Measurements from ENCODE around the gene HMG20B.
"Not testable (repeated sequence)": the region's sequence is repeated elsewhere in the genome, so short reads cannot be mapped to it uniquely, and the experiment has no call there.

The HMG20B gene

DNA sequence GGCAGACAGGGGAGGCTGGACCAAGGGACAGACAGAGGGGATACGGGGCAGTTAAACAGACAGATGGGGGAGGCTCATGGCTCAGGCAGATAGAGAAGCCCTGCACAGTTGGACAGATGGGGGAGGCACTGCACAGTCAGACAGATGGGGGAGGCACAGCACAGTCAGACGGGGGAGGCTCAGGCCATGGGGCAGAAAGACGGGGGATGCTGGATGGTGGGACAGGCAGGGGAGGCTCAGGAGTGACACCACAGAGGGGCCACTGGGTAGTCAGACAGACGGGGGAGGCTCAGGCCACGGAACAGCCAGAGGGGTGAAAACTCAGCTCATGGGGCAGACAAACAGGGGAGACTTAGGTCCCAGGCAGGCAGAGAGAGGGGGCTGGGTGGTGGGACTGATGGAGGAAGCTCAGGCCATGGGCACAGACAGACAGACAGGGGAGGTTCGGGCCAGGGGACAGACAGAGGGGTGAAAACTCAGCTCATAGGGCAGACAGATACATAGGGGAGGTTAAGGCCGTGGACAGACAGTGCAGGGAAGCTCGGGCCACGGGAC, 16.2 kb upstream of the HMG20B start:
- ATAC-seq, result no peak
- TF ChIP-seq, protein P1, sequence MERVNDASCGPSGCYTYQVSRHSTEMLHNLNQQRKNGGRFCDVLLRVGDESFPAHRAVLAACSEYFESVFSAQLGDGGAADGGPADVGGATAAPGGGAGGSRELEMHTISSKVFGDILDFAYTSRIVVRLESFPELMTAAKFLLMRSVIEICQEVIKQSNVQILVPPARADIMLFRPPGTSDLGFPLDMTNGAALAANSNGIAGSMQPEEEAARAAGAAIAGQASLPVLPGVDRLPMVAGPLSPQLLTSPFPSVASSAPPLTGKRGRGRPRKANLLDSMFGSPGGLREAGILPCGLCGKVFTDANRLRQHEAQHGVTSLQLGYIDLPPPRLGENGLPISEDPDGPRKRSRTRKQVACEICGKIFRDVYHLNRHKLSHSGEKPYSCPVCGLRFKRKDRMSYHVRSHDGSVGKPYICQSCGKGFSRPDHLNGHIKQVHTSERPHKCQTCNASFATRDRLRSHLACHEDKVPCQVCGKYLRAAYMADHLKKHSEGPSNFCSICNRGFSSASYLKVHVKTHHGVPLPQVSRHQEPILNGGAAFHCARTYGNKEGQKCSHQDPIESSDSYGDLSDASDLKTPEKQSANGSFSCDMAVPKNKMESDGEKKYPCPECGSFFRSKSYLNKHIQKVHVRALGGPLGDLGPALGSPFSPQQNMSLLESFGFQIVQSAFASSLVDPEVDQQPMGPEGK (CRISPR knock-in tag; IDR thresholded peaks at IDR 0.05; ENCODE audit: borderline replicate concordance), result no peak
- TF ChIP-seq TCF4 (CRISPR knock-in tag; IDR thresholded peaks at IDR 0.05; ENCODE audit: borderline replicate concordance), result no peak
- TF ChIP-seq TOX (CRISPR knock-in tag; IDR thresholded peaks at IDR 0.05; ENCODE audit: borderline replicate concordance), result no peak

DNA sequence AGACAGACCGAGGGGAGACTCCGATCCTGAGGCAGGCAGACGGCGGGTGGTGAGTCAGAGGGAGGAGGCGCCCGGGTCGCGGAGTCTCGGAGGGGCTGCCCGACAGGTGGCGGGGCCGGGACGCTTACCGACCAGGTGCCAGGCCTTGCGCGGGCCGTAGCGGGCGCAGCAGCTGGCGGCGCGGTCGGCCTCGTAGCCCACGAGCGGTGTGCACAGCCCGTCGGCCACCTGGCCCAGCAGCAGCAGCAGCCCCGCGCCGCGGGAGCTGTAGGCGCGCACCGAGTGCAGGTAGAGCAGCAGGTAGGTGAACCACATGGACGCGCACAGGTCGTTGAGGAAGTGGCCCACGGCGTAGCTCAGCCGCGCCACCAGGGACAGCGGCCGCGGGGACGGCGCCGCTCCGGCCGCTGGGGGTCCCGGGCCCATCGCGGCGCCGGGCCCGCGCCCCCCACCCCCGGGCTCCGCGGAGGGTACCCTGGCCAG, 15.7 kb upstream of the HMG20B start:
- ATAC-seq, result peak; percentile 4; the same call in 2 of the 3 replicates
- TF ChIP-seq ZC3H10 (CRISPR knock-in tag; IDR thresholded peaks at IDR 0.05), result no peak
- TF ChIP-seq ZFP30 (CRISPR knock-in tag; IDR thresholded peaks at IDR 0.05), result no peak
- TF ChIP-seq, protein P2, sequence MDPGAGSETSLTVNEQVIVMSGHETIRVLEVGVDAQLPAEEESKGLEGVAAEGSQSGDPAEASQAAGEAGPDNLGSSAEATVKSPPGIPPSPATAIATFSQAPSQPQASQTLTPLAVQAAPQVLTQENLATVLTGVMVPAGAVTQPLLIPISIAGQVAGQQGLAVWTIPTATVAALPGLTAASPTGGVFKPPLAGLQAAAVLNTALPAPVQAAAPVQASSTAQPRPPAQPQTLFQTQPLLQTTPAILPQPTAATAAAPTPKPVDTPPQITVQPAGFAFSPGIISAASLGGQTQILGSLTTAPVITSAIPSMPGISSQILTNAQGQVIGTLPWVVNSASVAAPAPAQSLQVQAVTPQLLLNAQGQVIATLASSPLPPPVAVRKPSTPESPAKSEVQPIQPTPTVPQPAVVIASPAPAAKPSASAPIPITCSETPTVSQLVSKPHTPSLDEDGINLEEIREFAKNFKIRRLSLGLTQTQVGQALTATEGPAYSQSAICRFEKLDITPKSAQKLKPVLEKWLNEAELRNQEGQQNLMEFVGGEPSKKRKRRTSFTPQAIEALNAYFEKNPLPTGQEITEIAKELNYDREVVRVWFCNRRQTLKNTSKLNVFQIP (CRISPR knock-in tag; IDR thresholded peaks at IDR 0.05; ENCODE audit: borderline replicate concordance, low read depth), result no peak
- TF ChIP-seq, protein P3, sequence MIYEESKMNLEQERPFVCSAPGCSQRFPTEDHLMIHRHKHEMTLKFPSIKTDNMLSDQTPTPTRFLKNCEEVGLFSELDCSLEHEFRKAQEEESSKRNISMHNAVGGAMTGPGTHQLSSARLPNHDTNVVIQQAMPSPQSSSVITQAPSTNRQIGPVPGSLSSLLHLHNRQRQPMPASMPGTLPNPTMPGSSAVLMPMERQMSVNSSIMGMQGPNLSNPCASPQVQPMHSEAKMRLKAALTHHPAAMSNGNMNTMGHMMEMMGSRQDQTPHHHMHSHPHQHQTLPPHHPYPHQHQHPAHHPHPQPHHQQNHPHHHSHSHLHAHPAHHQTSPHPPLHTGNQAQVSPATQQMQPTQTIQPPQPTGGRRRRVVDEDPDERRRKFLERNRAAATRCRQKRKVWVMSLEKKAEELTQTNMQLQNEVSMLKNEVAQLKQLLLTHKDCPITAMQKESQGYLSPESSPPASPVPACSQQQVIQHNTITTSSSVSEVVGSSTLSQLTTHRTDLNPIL (CRISPR knock-in tag; IDR thresholded peaks at IDR 0.05; ENCODE audit: low read depth), result no peak
- TF ChIP-seq ISL1 (CRISPR knock-in tag; IDR thresholded peaks at IDR 0.05), result no peak
- TF ChIP-seq GLIS3 (CRISPR knock-in tag; IDR thresholded peaks at IDR 0.05), result no peak
- TF ChIP-seq ZFP3 (CRISPR knock-in tag; IDR thresholded peaks at IDR 0.05), result no peak
- TF ChIP-seq ZNF8 (CRISPR knock-in tag; IDR thresholded peaks at IDR 0.05), result no peak

DNA sequence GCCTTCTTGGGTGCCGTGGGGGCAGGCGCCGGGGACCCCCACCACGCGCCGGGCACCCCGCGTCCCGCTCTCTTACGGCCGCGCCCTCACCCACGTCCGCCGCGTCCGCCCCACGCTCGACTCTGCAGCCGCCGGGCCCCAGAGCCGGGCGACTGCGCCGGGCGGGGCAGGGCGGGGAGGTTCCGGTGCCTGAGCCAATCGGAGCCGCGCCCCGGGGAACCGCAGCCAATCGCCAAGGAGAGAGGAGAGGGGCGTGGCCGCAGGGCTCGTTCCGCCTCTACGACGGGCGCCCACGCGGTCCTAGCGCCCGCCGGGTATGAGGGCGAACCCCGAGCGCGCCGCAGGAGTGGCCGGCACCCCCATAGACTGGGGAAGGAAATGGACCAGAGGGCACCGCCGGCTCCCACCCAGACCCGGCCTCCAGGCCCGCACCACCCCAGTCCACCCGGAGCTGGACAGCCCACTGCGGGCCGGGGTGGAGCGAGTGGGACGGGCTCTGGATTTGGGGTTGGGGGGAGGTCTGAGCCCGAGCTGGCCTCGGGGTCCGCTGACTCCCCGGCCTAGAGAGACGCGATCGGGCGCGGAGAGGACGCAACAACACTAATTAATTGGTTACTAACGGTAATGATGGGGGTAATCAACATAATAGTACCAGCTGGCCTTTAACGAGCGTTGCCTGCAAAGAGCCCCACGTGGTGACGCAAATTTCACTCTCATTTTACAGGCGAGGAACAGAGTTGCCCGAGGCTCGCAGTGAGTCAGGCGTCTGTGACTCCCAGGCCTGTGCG, 15.1 kb upstream of the HMG20B start, which contains the start of gene MFSD12:
Gene MFSD12, minus strand, starts transcription at position 126 of the 788 bp plus-strand sequence. CDS start 183 bp downstream, outside the sequence.
- ATAC-seq, result peak; percentile 97
- TF ChIP-seq TCF4 (CRISPR knock-in tag; IDR thresholded peaks at IDR 0.05; ENCODE audit: borderline replicate concordance) (peak; percentile 43; the same call in 1 of the 2 replicates), ZC3H10 (CRISPR knock-in tag; IDR thresholded peaks at IDR 0.05) (no peak)
- TF ChIP-seq, protein P4, sequence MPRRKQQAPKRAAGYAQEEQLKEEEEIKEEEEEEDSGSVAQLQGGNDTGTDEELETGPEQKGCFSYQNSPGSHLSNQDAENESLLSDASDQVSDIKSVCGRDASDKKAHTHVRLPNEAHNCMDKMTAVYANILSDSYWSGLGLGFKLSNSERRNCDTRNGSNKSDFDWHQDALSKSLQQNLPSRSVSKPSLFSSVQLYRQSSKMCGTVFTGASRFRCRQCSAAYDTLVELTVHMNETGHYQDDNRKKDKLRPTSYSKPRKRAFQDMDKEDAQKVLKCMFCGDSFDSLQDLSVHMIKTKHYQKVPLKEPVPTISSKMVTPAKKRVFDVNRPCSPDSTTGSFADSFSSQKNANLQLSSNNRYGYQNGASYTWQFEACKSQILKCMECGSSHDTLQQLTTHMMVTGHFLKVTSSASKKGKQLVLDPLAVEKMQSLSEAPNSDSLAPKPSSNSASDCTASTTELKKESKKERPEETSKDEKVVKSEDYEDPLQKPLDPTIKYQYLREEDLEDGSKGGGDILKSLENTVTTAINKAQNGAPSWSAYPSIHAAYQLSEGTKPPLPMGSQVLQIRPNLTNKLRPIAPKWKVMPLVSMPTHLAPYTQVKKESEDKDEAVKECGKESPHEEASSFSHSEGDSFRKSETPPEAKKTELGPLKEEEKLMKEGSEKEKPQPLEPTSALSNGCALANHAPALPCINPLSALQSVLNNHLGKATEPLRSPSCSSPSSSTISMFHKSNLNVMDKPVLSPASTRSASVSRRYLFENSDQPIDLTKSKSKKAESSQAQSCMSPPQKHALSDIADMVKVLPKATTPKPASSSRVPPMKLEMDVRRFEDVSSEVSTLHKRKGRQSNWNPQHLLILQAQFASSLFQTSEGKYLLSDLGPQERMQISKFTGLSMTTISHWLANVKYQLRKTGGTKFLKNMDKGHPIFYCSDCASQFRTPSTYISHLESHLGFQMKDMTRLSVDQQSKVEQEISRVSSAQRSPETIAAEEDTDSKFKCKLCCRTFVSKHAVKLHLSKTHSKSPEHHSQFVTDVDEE (CRISPR knock-in tag; IDR thresholded peaks at IDR 0.05), result peak; percentile 34; the same call in 1 of the 2 replicates

DNA sequence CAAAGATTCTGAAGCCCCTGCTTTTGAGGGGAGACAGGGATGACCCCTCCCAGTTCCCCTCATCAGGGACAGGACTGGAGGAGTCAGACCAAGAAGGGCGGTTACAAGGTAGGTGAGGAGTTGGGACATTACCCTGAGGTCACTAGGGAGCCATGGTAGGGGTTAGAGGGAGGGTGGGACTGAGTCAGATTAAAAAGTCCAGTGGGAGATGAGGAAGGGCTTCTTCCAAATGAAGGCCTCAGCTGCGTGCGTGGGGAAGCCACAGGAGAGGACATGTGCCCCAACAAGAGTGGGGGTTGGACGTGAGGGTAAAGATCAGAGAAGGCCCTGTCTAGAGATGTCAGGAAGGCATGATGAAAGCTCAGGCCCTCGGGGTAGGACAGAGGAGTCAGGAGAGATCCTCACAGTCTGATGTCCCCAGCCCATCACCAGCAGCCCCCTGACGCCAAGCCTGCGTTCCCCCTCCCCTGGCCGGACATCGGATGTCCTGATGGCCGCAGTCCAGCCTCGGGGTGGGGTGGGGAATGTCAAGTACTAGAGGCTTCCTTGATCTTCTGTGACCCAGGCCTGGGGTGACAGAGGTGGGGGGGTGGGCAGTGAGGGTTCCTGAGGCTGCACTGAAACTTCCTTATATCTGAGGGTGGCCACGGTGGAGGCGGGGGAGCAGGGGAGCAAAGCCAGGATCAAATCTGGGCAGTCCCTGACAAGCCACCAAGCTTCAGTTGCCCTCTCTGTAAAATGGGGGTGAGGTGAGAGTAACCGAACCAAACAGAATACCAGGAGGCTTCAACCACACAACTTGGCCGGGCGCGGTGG, 8.8 kb upstream of the HMG20B start:
- ATAC-seq, result no peak
- TF ChIP-seq, protein P3 (CRISPR knock-in tag; IDR thresholded peaks at IDR 0.05; ENCODE audit: low read depth), result no peak

DNA sequence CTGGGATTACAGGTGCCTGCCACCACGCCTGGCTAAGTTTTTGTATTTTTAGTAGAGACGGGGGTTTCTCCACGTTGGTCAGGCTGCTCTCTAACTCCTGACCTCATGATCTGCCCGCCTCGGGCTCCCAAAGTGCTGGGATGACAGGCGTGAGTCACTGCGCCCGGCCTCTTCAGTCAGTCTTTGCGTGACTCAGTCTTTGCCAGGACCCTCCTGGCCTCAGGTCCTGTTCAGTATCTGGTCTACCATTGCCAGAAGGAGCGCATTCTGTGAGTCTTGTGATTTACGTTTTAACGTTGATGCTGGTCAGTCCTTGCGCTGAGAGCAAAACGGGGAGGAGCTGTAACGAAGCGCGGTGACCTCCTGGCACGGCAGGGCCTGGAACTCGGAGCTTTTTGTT, 7.6 kb upstream of the HMG20B start:
- peak; percentile 86 for ATAC-seq
- TF ChIP-seq ZNF8 (CRISPR knock-in tag; IDR thresholded peaks at IDR 0.05) (no peak), TOX (CRISPR knock-in tag; IDR thresholded peaks at IDR 0.05; ENCODE audit: borderline replicate concordance) (no peak), ZC3H10 (CRISPR knock-in tag; IDR thresholded peaks at IDR 0.05) (no peak), OSR1 (CRISPR knock-in tag; IDR thresholded peaks at IDR 0.05) (no peak), GLIS3 (CRISPR knock-in tag; IDR thresholded peaks at IDR 0.05) (no peak), BACH2 (CRISPR knock-in tag; IDR thresholded peaks at IDR 0.05; ENCODE audit: borderline replicate concordance) (no peak), CSDC2 (CRISPR knock-in tag; IDR thresholded peaks at IDR 0.05) (no peak), ZFP30 (CRISPR knock-in tag; IDR thresholded peaks at IDR 0.05) (no peak)

DNA sequence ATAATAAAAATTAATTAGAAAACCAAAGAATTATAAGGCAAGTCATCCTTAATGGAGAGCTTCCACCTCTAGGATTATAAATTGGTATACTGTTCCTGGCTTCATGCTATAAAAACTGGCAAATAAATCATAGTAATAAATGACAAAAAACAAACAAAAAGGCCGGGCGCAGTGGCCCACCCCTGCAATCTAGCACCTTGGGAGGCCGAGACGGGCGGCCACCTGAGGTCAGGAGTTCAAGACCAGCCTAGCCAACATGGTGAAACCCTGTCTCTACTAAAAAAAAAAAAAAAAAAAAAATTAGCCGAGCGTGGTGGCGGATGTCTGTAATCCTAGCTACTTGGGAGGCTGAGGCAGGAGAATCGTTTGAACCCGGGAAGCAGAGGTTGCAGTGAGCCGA, 2.7 kb upstream of the HMG20B start:
- not testable (repeated sequence) for ATAC-seq

All from SK-N-SH treated with all-trans-retinoic acid at 6 μM for 48 hours (cell line).